ENCODE results near the gene PLXNA2.

- TF ChIP-seq POLR2A (IDR thresholded peaks at IDR 0.05) (no peak), CTCF (IDR thresholded peaks at IDR 0.05) (no peak)
Measured at GRCh38 chr1:208052926-208053407, 191.2 kb downstream of the PLXNA2 start.
